ENCODE data around the gene APPL2.
"Not testable (repeated sequence)": the region's sequence is repeated elsewhere in the genome, so short reads cannot be mapped to it uniquely, and the experiment has no call there.

The APPL2 gene

DNA sequence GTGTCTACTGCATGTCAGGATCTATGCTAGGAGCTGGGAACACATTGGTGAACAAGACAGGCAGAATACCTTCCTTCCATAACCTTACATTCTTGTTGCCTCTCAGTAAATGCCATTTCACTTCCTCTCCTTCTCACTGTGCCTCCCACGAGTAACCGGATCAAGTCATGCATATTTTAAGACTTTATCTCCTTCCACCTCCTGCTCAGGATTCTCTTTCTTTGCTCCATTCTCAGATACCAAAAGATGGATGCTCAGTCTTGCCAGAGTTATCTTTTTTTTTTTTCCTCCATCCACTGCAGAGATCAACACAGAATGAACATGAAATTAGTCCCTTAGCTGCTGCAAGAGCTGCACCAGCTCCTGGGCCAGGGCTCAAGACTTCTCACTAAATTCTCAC lies 20.0 kb upstream of the APPL2 start:
- DNase-seq: no peak

DNA sequence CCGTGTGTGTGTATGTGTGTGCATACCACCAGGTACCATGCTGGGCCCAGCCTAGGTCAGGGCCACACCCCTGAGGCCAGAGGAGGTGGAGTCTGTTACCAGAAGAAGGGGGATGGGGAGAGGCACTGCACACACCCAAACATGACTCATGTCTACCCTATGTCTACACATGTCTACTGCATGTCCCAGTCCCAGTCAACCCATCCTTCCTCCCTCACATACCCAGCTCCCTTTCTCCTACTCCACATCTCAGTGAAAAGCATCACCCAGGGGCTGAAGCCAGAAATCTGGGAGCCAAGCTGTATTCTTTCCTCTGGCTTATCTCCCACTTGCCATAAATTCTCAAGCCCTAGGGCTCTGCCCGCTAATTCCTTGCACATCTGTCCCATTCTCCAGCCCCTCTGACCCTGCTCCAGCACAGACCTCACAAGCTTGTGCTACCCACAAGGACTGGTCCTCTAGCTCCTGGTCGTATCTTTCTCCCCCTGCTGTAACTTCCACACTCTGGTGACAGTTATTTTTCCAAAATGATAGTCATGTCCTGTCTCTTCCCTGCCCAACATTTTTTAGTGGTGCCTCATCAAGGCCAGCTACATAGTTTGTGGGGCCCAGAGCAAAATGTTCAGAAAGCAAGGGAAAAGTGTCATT lies 18.0 kb upstream of the APPL2 start:
- no peak for DNase-seq

DNA sequence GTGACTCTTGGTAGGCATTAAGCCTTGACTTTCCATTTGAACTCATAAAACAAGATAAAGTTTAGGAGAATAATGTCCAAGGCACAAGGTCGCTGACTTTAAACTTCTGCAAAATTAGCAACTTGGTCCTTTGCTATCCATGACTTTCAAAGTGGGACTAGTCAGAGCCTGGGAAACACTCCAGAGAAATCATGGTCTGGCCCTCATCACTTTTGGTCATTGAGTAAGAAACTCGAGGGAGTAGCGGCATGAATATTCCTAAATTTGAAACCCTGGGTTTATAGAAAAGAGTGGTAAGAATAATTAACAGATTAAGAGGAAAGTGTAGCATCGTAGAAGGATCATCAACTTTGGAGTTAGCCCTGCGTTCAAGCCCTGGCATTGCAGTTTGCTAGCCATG lies 16.9 kb upstream of the APPL2 start:
- DNase-seq: no peak

DNA sequence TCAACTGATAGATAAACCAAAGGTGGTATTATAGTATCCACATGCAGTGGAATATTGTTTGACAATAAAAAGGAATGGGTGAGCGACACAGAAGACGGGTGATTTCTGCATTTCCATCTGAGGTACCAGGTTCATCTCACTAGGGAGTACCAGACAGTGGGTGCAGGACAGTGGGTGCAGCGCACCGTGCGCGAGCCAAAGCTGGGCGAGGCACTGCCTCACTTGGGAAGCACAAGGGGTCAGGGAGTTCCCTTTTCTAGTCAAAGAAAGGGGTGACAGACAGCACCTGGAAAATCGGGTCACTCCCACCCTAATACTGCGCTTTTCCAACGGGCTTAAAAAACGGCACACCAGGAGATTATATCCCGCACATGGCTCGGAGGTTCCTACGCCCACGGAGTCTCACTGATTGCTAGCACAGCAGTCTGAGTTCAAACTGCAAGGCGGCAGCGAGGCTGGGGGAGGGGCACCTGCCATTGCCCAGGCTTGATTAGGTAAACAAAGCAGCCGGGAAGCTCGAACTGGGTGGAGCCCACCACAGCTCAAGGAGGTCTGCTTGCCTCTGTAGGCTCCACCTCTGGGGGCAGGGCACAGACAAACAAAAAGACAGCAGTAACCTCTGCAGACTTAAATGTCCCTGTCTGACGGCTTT lies 9.9 kb upstream of the APPL2 start:
- DNase-seq: not testable (repeated sequence)

DNA sequence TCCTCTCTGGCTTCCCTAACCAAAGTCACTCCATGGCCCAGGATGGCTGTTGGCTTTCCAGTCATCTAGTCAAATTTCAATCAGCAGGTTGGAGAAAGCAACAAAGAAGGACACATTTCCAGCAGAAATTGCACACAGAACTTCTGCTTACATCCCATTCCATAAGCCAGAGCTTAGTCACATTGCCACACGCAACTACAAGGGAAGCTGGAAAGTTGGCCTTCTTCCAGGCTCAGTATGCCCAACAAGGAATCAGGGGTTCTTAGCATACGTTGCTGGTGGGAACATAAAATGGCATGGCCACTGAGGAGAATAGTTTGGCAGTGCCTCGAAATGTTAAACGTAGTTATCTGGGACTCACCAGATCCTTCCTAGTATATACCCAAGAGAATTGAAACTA lies 9.3 kb upstream of the APPL2 start:
- DNase-seq: no peak

DNA sequence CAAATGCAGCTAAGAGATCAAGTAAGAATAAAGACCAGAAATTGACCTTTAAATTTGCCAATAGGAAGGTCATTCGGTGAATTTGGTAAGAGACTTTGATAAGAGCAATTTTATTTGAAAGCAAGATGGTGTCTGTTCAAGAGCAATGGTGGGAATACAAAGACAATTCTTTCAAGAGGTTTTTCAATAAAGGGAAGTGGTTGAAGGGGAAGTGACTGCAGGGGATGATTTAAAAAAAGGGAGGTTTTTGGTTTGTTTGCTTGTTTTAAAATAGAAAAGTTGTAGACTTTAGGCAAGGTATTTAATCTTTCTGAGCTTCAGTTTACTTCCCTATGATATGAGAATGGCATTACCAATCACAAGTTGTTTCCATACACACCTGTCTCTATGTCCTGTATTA lies 4.3 kb upstream of the APPL2 start:
- no peak for DNase-seq

DNA sequence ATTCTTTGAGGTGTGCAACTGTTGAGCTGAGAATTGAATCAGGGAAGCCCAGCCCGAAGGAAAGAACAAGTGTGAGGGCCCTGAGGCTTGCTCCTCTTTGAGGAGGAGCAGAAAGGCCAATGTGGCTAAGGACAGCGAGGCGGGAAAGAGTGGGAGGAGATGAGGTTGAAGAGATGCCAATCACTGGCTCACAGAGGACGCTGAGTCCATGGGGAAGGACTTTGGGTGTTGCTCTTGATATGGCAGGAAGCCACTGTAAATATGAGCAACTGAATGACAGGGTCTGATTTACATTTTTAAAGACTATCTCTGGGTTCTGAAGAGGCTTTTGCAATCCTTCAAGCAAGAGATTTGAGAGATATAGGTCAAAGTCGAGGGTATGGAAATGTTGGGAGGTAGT lies 3.3 kb upstream of the APPL2 start:
- DNase-seq: no peak

DNA sequence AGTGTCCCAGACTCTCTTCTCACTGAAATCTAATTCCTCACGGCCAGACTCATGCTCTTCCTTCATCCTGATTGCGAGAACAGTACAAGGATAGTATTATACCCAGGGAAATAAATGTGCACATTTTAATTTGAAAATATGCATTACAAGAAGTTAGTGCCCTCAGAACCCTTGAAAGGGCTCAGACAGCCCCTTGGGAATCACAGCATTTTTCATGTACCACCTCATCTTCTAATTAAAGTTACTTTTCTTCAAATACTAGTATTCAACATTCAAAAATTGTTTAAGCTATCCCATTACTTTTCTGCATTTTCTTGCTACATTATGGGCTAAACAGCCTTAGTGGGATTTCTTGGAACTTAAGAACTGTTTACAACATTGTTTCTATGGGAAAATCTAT lies 1.7 kb upstream of the APPL2 start:
- no peak for DNase-seq

DNA sequence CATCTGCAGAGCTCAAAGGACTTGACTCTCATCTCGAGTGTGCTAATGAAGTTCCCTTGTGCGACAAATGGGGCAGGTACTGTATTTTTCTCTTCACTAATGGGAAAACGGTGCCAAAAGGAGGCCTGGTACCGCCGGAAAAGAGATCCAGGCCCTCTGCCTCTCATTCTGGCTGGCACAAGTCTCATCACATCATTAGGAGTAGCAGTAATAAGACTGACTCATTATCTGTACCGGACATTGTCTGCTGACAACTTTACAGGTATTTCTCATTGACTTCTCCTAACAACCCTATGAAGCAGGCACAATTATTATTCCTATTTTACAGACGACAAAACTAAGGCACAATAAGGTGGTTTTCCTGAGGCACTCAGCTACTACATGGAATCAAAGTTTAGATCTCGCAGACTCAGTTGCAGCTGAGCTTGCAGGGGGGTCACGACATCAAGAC lies 668 bp downstream of the APPL2 start:
- no peak for DNase-seq

DNA sequence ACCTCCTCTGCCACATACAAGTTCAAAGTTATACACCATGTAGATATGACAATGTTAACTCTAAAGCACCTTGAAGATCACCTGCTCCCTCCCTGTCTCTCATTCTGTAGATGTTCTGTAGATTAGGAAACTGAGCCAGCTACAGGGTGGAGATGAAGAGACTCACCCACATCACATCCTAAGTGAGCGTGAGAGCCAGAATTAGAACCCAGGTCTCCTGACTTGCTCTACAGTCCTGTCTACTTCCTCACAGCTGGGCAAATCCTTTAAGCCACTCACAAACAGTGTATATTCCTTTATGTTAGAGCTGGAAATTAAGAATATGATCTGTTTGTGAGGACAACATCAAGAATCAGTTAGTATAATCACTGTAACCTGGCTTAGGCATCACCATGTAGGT lies 1.8 kb downstream of the APPL2 start:
- DNase-seq: no peak

DNA sequence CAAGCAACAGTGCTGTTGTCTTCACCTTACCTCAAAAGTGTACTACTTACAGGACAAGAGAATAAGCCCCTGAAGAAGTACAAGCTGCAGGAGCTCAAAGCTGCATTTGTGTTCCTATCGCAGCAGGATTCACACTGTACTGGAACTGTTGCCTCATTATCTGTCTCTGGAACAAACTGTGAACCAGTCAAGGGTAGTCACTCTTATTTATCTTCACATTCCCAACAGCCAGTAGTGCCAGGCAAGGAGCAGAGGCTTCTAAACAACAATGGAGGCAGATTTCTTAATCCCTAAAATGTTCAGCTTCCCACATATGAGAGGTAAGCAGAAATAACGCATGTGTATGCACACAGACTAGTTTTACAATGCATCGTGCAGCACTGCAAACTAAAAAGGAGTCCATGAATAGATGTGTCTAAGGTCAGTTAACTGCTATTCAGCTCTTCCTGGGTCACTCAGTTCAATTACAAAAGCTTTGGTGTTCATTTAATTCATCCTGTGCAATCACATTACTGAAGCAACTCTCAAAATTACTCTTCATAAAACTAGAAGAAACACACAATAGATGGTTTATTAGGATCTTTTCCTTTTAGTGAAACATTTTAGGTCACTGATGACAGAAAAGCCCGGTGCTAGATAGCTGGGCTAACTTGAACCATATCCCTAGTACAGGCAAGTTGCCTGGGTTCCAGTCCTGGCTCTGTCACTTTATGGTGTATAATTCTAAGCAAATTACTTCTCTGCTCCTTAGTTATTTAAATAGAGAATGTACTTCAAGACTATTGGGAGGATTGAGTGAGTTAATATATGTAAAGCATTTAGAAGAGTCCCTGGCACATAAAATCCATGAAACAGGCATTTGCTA lies 2.7 kb downstream of the APPL2 start:
- no peak for DNase-seq

DNA sequence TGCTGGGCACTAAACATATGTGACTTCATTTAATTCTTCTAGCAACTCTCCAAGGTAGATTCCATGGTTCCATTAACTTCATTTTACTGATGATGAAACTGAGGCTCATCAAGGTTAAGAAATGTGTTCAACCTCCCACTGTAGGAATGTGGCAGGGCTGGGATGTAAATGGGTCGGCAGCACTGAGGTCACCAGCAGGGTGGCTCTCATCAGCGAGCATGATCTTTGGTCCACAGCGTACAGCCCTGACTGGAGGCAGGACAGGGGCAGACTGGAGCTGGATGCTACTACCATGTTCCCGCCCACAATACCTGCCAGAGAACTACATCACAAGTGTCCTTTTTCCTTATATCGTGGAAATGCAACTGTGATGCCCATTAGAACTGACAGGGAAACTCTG lies 4.6 kb downstream of the APPL2 start:
- no peak for DNase-seq

DNA sequence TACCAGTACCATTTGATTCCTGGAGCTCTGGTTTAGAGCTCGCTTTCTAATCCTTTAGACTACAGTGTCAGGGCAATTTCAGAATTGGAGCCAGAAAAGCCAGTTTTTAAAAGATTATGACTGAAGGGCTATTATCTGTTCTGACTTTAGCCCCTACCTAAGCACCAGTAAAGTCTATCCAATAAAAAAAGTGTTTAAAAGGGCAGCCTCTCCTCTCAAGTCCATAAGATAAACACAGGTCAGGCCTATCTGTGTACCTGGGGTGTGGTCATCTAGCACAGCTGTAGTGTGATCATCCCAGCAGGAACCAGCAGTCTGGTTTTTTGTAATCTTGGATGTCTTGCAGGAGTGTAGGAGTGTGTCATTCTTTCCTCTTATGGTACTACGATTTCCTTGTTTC lies 6.6 kb downstream of the APPL2 start:
- DNase-seq: no peak

DNA sequence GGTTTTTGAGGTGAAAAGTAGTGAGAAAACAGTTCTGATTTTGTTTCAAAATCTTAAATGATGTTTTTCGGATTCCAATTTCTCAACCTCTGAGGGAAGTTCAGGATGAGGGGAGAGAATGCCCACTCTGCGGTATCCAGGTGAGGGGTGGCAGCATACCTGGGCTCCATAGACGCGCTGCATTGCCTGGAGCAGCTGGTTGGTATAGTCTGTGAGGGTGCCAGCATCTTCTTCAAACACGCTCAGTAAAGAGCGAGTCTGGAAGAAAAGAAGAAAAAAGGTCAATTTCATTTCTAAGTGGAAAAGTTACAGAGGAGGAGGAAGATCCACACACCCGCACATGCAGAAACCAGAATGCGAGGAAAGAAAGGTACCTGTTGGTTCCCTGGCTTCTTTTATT lies 7.0 kb downstream of the APPL2 start:
- DNase-seq: no peak

DNA sequence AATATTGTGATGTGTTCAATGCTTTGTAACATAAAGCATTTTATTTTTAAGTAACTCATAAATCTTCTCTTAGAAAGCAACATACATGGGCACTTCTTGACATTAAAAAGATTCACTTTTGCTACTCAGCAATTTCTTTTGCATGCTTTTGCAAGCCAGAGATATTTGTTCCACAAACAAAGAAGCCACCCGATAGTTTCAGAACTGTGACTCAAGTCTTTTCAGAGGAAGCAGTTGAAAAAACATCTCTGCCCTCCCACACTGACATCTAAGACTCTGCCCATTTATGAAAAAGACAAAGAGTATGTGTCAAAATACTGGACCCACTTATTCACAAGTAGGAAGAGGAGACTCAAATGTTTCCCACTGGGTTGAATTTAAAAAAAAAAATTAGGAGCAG lies 7.5 kb downstream of the APPL2 start:
- no peak for DNase-seq

DNA sequence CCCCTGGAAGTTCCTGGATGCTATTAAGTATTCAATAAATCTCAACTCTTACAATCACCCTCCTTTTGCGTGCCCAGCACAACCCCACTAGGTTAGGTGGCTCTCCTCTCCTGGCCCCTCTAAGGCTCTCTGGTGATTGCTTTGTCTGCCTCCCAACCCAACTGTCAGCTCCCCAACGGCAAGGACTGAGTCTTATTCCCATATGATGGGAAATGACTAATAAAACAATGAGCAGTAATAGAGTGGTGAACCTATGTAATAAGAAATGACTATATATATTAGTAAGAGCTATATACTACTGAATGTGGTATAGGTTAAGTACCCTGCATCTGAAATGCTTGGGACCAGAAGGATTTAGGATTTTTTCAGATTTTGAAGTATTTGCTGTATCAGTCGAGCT lies 8.1 kb downstream of the APPL2 start:
- no peak for DNase-seq

DNA sequence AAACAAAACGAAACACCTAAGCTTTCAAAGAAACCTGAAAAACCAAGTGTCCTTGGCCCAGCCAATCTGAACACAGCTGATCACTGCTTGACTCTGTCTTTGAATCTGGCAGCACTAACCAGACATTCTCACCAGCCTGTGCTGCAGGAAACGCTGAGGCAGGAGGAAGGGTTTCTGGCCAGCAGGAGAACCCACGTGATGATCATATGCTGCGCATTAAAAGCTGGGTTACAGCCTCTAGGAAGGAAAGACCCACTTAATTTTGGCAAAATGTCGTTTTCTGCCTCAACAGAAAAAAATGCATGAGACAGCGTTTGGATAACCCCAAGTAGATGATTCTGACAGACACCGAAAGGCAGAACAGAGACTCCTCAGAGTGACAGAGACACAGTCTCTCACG lies 9.8 kb downstream of the APPL2 start:
- no peak for DNase-seq

DNA sequence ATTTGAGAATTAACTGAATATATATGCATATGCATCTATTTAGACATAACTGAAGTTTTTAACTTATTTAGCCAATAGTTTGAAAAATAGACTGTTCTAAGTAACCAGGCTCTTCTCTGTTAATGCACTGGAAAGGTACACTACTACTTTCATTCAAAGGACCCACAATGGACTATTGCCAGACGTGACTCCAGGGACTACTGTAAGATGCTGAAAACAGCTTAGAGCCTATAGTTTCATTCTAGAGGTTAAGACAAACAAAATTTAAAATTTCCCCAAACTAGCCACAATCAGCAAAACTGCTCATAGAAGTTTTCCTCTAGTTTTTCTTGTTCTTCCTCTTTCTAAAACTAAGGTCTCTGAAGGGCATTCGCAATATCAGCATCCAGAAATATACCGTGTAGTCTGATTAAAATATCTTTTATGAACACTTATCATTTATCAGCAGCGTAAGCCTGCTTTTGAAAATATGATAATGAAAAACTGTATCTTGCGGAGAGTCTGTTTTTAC lies 10.4 kb downstream of the APPL2 start:
- no peak for DNase-seq

DNA sequence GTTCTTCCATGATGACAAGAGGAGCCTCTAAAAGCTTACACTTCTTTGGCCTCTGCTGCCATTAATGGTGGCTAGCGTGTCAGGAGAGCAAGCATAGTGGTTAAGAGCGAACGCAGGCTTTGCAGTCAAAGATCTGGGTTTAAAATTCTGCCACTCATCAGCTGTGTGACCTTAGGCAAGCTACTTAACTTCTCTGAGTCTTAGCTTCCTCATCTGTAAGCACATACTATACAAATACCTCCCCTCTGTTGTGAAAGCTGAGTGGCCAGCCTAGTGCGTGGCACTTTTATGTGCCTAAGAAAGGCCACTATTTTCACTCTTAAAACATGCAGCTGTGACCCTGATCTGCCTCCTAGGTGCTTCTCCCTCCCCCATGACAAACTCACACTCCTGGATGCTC lies 11.6 kb downstream of the APPL2 start:
- DNase-seq: no peak

DNA sequence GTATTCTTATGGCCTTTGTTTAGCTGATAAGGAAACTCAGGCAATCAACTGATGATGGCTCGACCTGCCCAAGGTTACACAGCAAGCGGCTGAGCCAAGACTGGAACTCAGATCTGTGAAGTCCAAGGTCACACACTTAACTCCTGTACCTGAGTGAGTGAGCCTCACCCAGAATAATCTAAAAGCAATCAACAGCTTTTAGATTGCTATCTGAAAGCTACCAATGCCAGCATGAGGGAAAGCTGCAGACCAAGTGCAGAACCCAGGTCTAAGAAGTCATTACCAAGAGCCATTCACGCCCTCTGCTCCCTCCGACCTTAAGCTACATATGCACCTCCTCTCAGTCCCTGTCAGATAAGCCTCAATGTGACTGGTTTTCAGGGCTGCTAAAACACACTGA lies 12.1 kb downstream of the APPL2 start:
- no peak for DNase-seq

DNA sequence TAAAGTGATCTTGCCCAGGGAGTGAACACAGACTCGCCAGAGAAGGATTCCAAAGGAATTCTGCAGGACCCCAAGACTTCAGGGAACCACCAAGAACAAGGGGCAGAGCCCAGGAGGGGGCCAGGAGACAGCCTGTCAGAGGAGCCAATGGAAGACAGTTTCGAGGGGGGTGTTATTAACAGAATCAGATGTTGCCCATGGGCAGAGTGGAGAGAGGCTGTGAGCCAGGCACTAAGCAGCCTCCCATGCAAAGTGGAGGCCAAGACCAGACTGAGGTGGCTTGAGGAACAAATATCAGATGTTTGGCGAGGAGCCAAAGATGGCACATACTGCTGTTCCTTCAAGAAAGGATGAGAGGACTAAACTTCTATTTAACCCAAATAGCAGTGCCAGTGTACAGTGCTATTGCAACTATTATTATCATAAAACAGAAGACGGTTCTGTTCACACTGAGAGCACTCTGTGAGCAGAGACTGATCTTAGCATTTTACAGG lies 12.6 kb downstream of the APPL2 start:
- DNase-seq: no peak

DNA sequence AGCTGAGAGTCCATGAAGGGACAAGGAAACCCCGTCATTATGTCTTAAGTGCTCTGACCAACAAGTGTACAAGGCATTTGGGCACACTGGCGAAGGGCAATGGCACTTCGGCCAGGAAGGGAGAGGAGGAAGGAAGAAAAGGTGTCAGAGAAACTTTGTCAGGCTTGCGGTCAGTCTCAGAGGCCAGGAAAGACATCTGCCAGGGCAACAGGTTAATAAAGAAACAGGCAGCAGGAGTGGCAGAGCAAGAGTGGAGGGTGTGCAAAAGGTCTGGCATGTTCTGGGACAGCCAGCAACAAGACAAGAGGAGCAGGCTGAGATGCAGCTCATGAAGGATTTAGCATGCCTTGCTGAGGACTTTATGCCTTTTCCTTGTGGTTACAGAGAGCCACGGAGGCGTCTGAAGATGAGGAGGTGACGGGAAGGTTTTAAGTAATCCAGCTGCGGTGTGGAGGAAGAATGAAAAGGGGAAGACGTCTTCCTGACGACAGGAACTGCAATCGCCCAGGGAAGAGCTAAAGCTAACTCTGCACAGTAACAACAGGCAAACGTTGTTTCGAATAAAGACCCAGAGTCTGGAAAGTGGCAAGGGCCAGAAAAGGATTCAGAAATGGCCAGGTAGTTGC lies 13.1 kb downstream of the APPL2 start:
- DNase-seq: no peak

DNA sequence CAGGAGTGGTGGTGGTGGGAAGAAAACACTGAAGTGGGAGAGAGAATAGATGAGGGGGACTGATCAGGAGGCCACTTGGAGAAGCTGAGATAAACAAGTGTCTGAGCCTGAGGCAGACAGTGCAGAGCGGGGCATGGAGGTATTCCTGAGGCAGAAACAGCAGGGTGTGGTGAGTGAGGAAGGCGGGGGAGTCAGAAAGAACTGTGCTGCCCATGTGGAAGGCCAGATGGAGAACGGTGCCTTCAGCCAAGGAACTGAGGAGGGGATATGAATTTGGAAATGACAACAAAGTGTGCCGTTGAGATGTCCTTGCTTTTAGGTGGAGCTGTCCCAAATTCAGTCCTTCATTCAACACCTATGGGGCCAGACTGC lies 13.7 kb downstream of the APPL2 start:
- DNase-seq: no peak
